Transverse colon (tissue), 4 donors: ENCODE measurements around the gene TXNRD3.

Experiments used
- POLR2A ChIP-seq: fragments of 450-650 bp; IDR thresholded peaks from one replicate; pipeline ENCODE4 v1.6.1; 2016; ENCODE audit warnings: antibody characterized with exemption, mild to moderate bottlenecking, moderate library complexity
- POLR2AphosphoS5 ChIP-seq, 3 donors: sonication (generic); formaldehyde crosslinking; IDR thresholded peaks; one replicate each; pipeline ENCODE4 v1.6.1; 2016; ENCODE audit warnings: antibody characterized with exemption in 3 of 3
- TF ChIP-seq, protein P1 (sequence below), 5 experiments: fragments of 200-600 bp in 3 of 5; fragments of 450-650 bp in 2 of 5; sonication (generic) in 3 of 5; IDR thresholded peaks; 1 replicate in 2 of 5; 2 replicates in 3 of 5; pipeline ENCODE4 v1.5.1; 2016 to 2017; ENCODE audit warnings: antibody characterized with exemption in 5 of 5, inconsistent platforms in 3 of 5, mild to moderate bottlenecking in 2 of 5, moderate library complexity in 1 of 5

DNA sequence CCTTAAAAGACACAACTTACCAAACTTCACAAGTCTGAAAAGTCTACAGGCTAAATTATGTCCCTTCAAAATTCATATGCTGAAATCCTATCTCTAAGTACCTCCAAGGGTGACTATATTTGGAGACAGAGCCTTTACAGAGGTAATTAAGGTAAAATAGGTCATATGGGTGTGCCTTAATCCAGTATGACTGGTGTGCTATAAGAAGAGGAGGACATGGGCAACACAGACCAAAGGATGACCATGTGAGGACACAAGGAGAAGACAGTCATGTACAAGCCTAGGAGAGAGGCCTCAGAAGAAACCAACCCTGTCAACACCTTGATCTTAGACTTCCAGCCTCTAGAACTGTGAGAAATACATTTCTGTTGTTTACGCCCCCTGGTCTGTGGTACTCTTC, 32.2 kb downstream of the TXNRD3 start:
- TF ChIP-seq, protein P1, sequence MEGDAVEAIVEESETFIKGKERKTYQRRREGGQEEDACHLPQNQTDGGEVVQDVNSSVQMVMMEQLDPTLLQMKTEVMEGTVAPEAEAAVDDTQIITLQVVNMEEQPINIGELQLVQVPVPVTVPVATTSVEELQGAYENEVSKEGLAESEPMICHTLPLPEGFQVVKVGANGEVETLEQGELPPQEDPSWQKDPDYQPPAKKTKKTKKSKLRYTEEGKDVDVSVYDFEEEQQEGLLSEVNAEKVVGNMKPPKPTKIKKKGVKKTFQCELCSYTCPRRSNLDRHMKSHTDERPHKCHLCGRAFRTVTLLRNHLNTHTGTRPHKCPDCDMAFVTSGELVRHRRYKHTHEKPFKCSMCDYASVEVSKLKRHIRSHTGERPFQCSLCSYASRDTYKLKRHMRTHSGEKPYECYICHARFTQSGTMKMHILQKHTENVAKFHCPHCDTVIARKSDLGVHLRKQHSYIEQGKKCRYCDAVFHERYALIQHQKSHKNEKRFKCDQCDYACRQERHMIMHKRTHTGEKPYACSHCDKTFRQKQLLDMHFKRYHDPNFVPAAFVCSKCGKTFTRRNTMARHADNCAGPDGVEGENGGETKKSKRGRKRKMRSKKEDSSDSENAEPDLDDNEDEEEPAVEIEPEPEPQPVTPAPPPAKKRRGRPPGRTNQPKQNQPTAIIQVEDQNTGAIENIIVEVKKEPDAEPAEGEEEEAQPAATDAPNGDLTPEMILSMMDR (IDR thresholded peaks at IDR 0.05), result no peak
- TF ChIP-seq POLR2AphosphoS5 (IDR thresholded peaks at IDR 0.05) (no peak), POLR2A (no peak)
